Lung (tissue), 12 donors: ENCODE data around the gene ASCL2. TPM values are rescaled to one million over a fixed set of nuclear protein-coding genes. Genes with fewer than 3 reads are reported as not detected.
A peak's percentile ranks its signal among the peaks of the same experiment; 100 is the strongest.

ENCODE experiments used
- ATAC-seq: fragments of 200-7000 bp; cut with Tn5 transposase; one replicate; pipeline ENCODE4 v1.9.1; 2020; ENCODE audit warnings: moderate number of reproducible peaks; ENCODE audit not compliant: insufficient read depth, low FRiP score
- DNase-seq, 3 donors: peaks; one replicate each; pipeline ENCODE4 v3.0.0-alpha.2; 2013 to 2017
- H3K27ac ChIP-seq, 2 donors: one replicate each; pipeline ENCODE4 v1.5.1; 2013; ENCODE audit warnings: mild to moderate bottlenecking in 2 of 2, moderate library complexity in 2 of 2, control low read depth in 1 of 2, inconsistent platforms in 1 of 2, low read depth in 1 of 2, low read length in 1 of 2
- H3K27me3 ChIP-seq, 3 donors: one replicate each; pipeline ENCODE4 v1.5.1; 2013; ENCODE audit warnings: low read length in 2 of 3; ENCODE audit not compliant: control insufficient read depth in 3 of 3, insufficient read depth in 3 of 3
- H3K36me3 ChIP-seq, 4 donors: one replicate each; pipeline ENCODE4 v1.5.1; 2013; ENCODE audit warnings: low read length in 4 of 4, mild to moderate bottlenecking in 1 of 4, moderate library complexity in 1 of 4; ENCODE audit not compliant: control insufficient read depth in 4 of 4, insufficient read depth in 4 of 4
- H3K4me1 ChIP-seq, 5 donors: one replicate each; pipeline ENCODE4 v1.5.1; 2013; ENCODE audit warnings: low read length in 5 of 5, mild to moderate bottlenecking in 2 of 5, moderate library complexity in 1 of 5; ENCODE audit not compliant: control insufficient read depth in 5 of 5, insufficient read depth in 5 of 5
- H3K4me3 ChIP-seq: one replicate; pipeline ENCODE4 v1.5.1; 2013; ENCODE audit warnings: mild to moderate bottlenecking, control low read depth, moderate library complexity
- H3K9ac ChIP-seq, 2 donors: one replicate each; pipeline ENCODE4 v1.5.1; 2013; ENCODE audit warnings: low read length in 2 of 2, control low read depth in 1 of 2; ENCODE audit not compliant: insufficient read depth in 1 of 2
- H3K9me3 ChIP-seq, 4 donors: one replicate each; pipeline ENCODE4 v1.5.1; 2013; ENCODE audit warnings: low read length in 3 of 4, mild to moderate bottlenecking in 1 of 4, moderate library complexity in 1 of 4; ENCODE audit not compliant: control insufficient read depth in 4 of 4, insufficient read depth in 3 of 4
- WGBS, 2 donors: extraction: QIAGEN DNeasy Blood & Tissue Kit; methylation state at CpG; one replicate each; pipeline ENCODE4 v1.1.7; 2013; 5-methylcytosine and 5-hydroxymethylcytosine counted together
- polyA plus RNA-seq, 2 donors: library from polyadenylated mRNA; stranded (reverse); fragments of 200-250 nt; gene quantifications; one replicate each; pipeline ENCODE4 v1.2.1, GENCODE V29; 2013
- total RNA-seq, 2 donors: library from RNA; depleted of rRNA in 1 of 2; stranded (reverse); fragments of >200 nt in 1 of 2; gene quantifications; one replicate each; pipeline ENCODE4 v1.2.1, GENCODE V29; 2014 to 2021
- TF ChIP-seq, protein P1 (sequence below): IDR thresholded peaks from 2 replicates; pipeline ENCODE4 v1.5.1; 2012; ENCODE audit warnings: mild to moderate bottlenecking; ENCODE audit errors: control extremely low read depth, extremely low read depth
- donor health status: control.
- donor health status: control.
- donor health status: Bipolar disorder and iron deficiency.
- donor health status: healthy.
- donor health status: DM: yes; HTN: yes; CAD: no.

ASCL2 gene
- total and polyA plus RNA-seq, 4 donors: 0.94 to 2.4 (median 2.2) TPM; not detected in 1

- 36 to 52% methylated on average over 24 of the region's 24 CpGs for WGBS, 2 donors
- peaks cover 7 to 40% (median 23%) of the 10 kb centered on the region in 5 donors for H3K4me1 ChIP-seq
- no peak overlapping the region for H3K9ac ChIP-seq
These were observed 30.7 kb upstream of the ASCL2 start for GRCh38 chr11:2300936-2301630.

DNA sequence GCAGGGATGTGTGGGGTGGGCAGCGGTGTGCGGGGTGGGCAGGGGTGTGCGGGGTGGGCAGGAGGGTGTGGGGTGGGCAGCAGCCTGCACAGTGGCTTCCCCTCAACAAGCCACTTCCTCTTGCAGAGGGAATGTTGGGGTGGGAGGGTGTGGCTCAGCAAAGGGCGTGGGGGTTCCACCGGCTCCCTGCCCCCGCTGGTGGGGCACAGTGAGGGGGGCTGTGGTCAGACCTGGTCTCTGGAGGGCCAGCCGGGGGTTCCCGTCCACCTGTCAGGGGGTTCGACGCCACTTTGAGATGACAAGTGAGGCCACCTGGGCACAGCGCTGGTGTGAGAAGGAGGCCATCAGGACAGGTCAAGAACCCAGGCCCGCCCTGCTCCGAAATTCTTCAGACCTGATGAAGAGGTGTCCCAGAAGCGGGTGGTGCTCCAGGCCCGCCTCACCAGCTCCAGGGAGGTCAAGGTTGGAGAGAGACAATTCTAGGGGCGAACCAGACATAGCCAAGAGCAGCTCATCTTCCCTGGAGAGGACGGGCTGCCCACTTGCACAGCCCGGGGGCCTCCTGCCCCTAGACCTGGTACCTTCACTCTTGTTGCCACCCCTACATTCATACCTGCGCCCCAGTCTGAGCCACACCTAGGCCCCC lies 30.0 kb upstream of the ASCL2 start:
- WGBS, 2 donors: 17 to 55% methylated on average over 12 to 19 of the region's 19 CpGs
- TF ChIP-seq, protein P1, sequence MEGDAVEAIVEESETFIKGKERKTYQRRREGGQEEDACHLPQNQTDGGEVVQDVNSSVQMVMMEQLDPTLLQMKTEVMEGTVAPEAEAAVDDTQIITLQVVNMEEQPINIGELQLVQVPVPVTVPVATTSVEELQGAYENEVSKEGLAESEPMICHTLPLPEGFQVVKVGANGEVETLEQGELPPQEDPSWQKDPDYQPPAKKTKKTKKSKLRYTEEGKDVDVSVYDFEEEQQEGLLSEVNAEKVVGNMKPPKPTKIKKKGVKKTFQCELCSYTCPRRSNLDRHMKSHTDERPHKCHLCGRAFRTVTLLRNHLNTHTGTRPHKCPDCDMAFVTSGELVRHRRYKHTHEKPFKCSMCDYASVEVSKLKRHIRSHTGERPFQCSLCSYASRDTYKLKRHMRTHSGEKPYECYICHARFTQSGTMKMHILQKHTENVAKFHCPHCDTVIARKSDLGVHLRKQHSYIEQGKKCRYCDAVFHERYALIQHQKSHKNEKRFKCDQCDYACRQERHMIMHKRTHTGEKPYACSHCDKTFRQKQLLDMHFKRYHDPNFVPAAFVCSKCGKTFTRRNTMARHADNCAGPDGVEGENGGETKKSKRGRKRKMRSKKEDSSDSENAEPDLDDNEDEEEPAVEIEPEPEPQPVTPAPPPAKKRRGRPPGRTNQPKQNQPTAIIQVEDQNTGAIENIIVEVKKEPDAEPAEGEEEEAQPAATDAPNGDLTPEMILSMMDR: no peak
- Histone ChIP-seq H3K9ac (no peak overlapping the region), H3K27ac (no peak overlapping the region), H3K4me1 (peaks cover under 1 to 33% (median 16%) of the 10 kb centered on the region in 5 donors), H3K4me3 (no peak overlapping the region), H3K9me3 (no peaks in the 10 kb centered on the region), H3K36me3 (no peaks in the 10 kb centered on the region), H3K27me3 (no peaks in the 10 kb centered on the region)
- no peak for ATAC-seq
- peak in 1 of 3 donors; percentile 10 for DNase-seq

More at GRCh38 chr11:2300936-2301630, 30.7 kb upstream of the ASCL2 start:
- DNase-seq (peak in 1 of 3 donors; percentile 39), ATAC-seq (no peak)
- no peaks in the 10 kb centered on the region for H3K27me3 ChIP-seq
- H3K9me3 ChIP-seq: no peaks in the 10 kb centered on the region
- no peaks in the 10 kb centered on the region for H3K36me3 ChIP-seq
- H3K27ac ChIP-seq: peak overlapping the region; percentile 37 to 68
- TF ChIP-seq, protein P1: no peak
- no peak overlapping the region for H3K4me3 ChIP-seq

DNA sequence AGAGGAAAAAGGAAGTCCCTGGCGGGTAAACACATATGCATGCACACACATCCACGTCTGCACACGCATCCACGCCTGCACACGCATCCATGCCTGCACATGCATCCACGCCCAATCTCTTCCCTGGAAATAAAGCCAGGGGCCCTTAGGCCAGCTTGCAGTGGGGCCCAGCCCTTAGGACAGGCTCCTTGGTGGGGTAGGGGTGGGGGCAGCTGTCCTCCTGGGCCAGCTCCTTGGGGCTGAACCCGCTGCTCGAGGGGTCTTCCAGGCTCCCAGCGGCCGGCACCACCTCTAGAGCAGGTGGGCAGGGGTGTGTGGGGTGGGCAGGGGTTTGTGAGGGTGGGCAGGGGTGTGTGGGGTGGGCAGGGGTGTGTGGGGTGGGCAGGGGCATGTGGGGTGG lies 29.4 kb upstream of the ASCL2 start:
- DNase-seq: no peak
- H3K4me3 ChIP-seq: no peak overlapping the region
- H3K36me3 ChIP-seq: no peaks in the 10 kb centered on the region
- H3K27ac ChIP-seq: no peak overlapping the region
- H3K27me3 ChIP-seq: no peaks in the 10 kb centered on the region
- H3K9me3 ChIP-seq: no peaks in the 10 kb centered on the region
- peaks cover 0 to 27% (median 13%) of the 10 kb centered on the region in 5 donors for H3K4me1 ChIP-seq
- H3K9ac ChIP-seq: no peak overlapping the region
- no peak for ATAC-seq
- TF ChIP-seq, protein P1: no peak
- 56 to 79% methylated on average over 10 of the region's 10 CpGs for WGBS, 2 donors
